Left renal cortex interstitium (tissue), 4 donors: ENCODE measurements around the gene SLC17A9. TPM values are rescaled to one million over a fixed set of nuclear protein-coding genes. Genes with fewer than 3 reads are reported as not detected.

Experiments used
- DNase-seq, 4 donors: peaks; one replicate each; pipeline ENCODE4 v3.0.0-alpha.2; 2013; ENCODE audit warnings: low read depth in 4 of 4, low spot score in 2 of 4, missing footprints in 1 of 4
- polyA plus RNA-seq, 4 donors: library from polyadenylated mRNA; unstranded; fragments of 120-200 nt; gene quantifications; one replicate each; pipeline ENCODE4 v1.2.1, GENCODE V29; 2013; ENCODE audit not compliant: insufficient read length in 4 of 4

Gene SLC17A9
- polyA plus RNA-seq, 4 donors = 1.4 to 2.7 (median 1.9) TPM

GRCh38 chr20:63014287-63014686 lies 61.8 kb downstream of the SLC17A9 start:
- no peak for DNase-seq

GRCh38 chr20:63014710-63015109 lies 62.2 kb downstream of the SLC17A9 start:
- no peak for DNase-seq

GRCh38 chr20:63015147-63015661 lies 62.7 kb downstream of the SLC17A9 start:
- DNase-seq = no peak

- no peak for DNase-seq
Measured at GRCh38 chr20:63015662-63016361, 63.3 kb downstream of the SLC17A9 start.

GRCh38 chr20:63016514-63017075 lies 64.1 kb downstream of the SLC17A9 start:
- no peak for DNase-seq

- DNase-seq = no peak
Measured at GRCh38 chr20:63017076-63017825, 64.7 kb downstream of the SLC17A9 start.

GRCh38 chr20:63017826-63018411 lies 65.4 kb downstream of the SLC17A9 start:
- DNase-seq = no peak

Other genes starting within 250 kb of the SLC17A9 start
- 1 to 10 TPM in 3 of 4 donors, under 1 TPM in 1; 0.99 to 1.6 (median 1.5) TPM for gene NTSR1, start 243.9 kb upstream of the SLC17A9 start, polyA plus RNA-seq
- gene MRGBP, start 156.2 kb upstream of the SLC17A9 start, polyA plus RNA-seq = 10 to 100 TPM; 14.9 to 18.8 (median 16.6) TPM
- gene OGFR, start 147.9 kb upstream of the SLC17A9 start, polyA plus RNA-seq = 10 to 100 TPM; 26.5 to 36.5 (median 34.6) TPM
- gene COL9A3, start 135.7 kb upstream of the SLC17A9 start, polyA plus RNA-seq = 10 to 100 TPM; 19.3 to 29.5 (median 24.9) TPM
- gene TCFL5, start 90.9 kb upstream of the SLC17A9 start, polyA plus RNA-seq = 10 to 100 TPM; 10.9 to 14.5 (median 12.7) TPM
- 10 to 100 TPM; 52.4 to 65.6 (median 62.2) TPM for gene DIDO1, start 26.2 kb upstream of the SLC17A9 start, polyA plus RNA-seq
- 10 to 100 TPM; 50.4 to 56.6 (median 53.1) TPM for gene GID8, start 14.6 kb upstream of the SLC17A9 start, polyA plus RNA-seq
- not detected for gene BHLHE23, start 54.3 kb downstream of the SLC17A9 start, polyA plus RNA-seq